SKM-1 (cell line): ENCODE results near the gene KCNT2.
"Not testable (repeated sequence)": the region's sequence is repeated elsewhere in the genome, so short reads cannot be mapped to it uniquely, and the experiment has no call there.

Experiments
- DNase-seq: peaks from one replicate; lab custom pipeline; 2025; ENCODE audit not compliant: unreplicated experiment; lab: John Stamatoyannopoulos, UW

The KCNT2 gene

GRCh38 chr1:196608390-196609369, at the start of gene KCNT2:
KCNT2 (minus strand) TSS chr1:196608440; CDS start chr1:196608309, 131 bp downstream.
- DNase-seq = no peak

GRCh38 chr1:196655494-196655893, 47.3 kb upstream of the KCNT2 start:
- DNase-seq = no peak

GRCh38 chr1:196655071-196655470, 46.8 kb upstream of the KCNT2 start:
- DNase-seq = no peak

- no peak for DNase-seq
These were observed 46.0 kb upstream of the KCNT2 start for GRCh38 chr1:196654271-196654670.

- DNase-seq = peak; percentile 30
These were observed 43.5 kb upstream of the KCNT2 start, which contains the start of gene CFH for GRCh38 chr1:196651637-196652215. CFH (plus strand) TSS chr1:196652043; CDS start chr1:196652118, 75 bp downstream.

GRCh38 chr1:196651079-196651478, 42.8 kb upstream of the KCNT2 start:
- DNase-seq = no peak

GRCh38 chr1:196650403-196650802, 42.2 kb upstream of the KCNT2 start:
- no peak for DNase-seq

- no peak for DNase-seq
These were observed 41.8 kb upstream of the KCNT2 start for GRCh38 chr1:196649990-196650389.

GRCh38 chr1:196640976-196641375, 32.7 kb upstream of the KCNT2 start:
- no peak for DNase-seq

- DNase-seq = not testable (repeated sequence)
These were observed 31.1 kb upstream of the KCNT2 start for GRCh38 chr1:196639291-196639690.

GRCh38 chr1:196638466-196638865, 30.2 kb upstream of the KCNT2 start:
- no peak for DNase-seq

- no peak for DNase-seq
These were observed 29.4 kb upstream of the KCNT2 start for GRCh38 chr1:196637606-196638005.

- no peak for DNase-seq
These were observed 20.6 kb upstream of the KCNT2 start for GRCh38 chr1:196628838-196629237.

- no peak for DNase-seq
These were observed 14.8 kb upstream of the KCNT2 start for GRCh38 chr1:196623079-196623478.

- DNase-seq = no peak
These were observed 11.5 kb upstream of the KCNT2 start for GRCh38 chr1:196619721-196620120.

- no peak for DNase-seq
These were observed 3.6 kb upstream of the KCNT2 start for GRCh38 chr1:196611873-196612272.

- no peak for DNase-seq
These were observed 1.1 kb upstream of the KCNT2 start for GRCh38 chr1:196609370-196609737.

GRCh38 chr1:196607981-196608380, 259 bp downstream of the KCNT2 start:
- no peak for DNase-seq

GRCh38 chr1:196603651-196604050, 4.6 kb downstream of the KCNT2 start:
- no peak for DNase-seq

GRCh38 chr1:196598942-196599748, 9.1 kb downstream of the KCNT2 start:
- no peak for DNase-seq

GRCh38 chr1:196594700-196595099, 13.5 kb downstream of the KCNT2 start:
- DNase-seq = no peak
